ENCODE results near the gene FLAD1.

- TF ChIP-seq CTCF (IDR thresholded peaks at IDR 0.05), result no peak
- TF ChIP-seq, protein P1, sequence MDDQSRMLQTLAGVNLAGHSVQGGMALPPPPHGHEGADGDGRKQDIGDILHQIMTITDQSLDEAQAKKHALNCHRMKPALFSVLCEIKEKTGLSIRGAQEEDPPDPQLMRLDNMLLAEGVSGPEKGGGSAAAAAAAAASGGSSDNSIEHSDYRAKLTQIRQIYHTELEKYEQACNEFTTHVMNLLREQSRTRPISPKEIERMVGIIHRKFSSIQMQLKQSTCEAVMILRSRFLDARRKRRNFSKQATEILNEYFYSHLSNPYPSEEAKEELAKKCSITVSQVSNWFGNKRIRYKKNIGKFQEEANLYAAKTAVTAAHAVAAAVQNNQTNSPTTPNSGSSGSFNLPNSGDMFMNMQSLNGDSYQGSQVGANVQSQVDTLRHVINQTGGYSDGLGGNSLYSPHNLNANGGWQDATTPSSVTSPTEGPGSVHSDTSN (IDR thresholded peaks at IDR 0.05), result no peak
- TF ChIP-seq RNF2 (IDR thresholded peaks at IDR 0.05; ENCODE audit: borderline replicate concordance, low read depth), result no peak
- TF ChIP-seq RAD21 (conservative IDR thresholded peaks at IDR 0.05 in 1 of 2, IDR thresholded peaks at IDR 0.05 in 1 of 2), result no peak
- no peak for TF ChIP-seq ESRRA (IDR thresholded peaks at IDR 0.05; ENCODE audit: borderline replicate concordance, low read length)
- TF ChIP-seq REST (IDR thresholded peaks at IDR 0.05), result no peak
- TF ChIP-seq, protein P2, sequence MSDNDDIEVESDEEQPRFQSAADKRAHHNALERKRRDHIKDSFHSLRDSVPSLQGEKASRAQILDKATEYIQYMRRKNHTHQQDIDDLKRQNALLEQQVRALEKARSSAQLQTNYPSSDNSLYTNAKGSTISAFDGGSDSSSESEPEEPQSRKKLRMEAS (IDR thresholded peaks at IDR 0.05), result no peak
- TF ChIP-seq SREBF2 (IDR thresholded peaks at IDR 0.05), result no peak
- TF ChIP-seq POLR2AphosphoS2 (conservative IDR thresholded peaks at IDR 0.05; ENCODE audit: low read length), result no peak
- no peak for TF ChIP-seq MAFK (IDR thresholded peaks at IDR 0.05; ENCODE audit: partially characterized antibody)
- TF ChIP-seq EP300 (IDR thresholded peaks at IDR 0.05), result no peak
Measured at GRCh38 chr1:155022927-155023236, 39.7 kb downstream of the FLAD1 start.
